Measurements from ENCODE around the gene NAB2. TPM values are rescaled to one million over a fixed set of nuclear protein-coding genes. Genes with fewer than 3 reads are reported as not detected.
A peak's percentile ranks its signal among the peaks of the same experiment; 100 is the strongest.
"Not testable (repeated sequence)": the region's sequence is repeated elsewhere in the genome, so short reads cannot be mapped to it uniquely, and the experiment has no call there.

Gene NAB2
- polyA plus RNA-seq, 4 donors = 11.4 to 23.1 (median 18.1) TPM

DNA sequence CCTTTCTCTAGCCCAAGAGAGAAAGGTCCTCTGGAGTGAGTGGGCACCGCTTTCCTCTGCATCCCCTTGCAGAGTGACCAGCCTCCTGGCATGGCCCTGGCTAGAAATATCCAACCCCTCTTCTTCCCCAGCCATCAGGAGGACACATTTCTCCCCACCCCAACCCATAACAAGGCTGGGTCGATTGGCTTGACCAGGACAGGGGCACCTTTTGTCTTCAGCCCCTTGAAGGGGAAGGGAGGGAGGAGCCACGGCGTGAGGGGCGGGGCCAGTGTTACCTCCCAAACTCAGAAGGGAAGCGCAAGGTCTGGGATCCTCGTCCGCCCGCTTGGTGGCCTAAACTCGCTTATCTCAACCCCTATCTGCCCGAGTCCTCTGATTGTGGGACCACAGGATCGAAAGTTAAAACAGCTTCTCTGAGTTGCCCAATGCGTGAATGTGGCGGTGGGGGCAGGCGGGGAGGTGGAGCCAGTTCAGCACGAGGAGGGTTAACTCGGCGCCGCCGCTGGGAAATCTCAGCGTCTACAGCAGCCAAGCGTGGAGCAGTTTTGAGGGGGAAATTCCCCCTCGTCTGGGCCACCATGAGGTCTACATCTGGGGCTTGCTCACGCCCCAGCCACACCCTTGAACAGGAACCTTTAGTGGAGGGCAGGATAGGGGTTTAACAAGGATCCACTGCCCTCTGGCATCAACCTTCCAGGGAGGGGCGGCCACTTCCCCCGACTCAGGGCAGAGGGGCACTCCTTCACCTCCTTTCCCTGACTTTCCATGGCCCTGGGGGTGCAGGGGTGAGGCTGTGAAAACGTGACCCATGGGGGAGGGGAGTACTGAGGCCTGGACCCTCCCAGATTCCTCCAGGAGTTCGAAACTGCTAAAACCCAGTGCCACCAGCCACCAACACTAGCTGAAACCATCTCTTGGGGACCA, 21.5 kb downstream of the NAB2 start:
- 3 to 4% (median 3%) methylated on average over 28 of the region's 28 CpGs for WGBS, 3 donors
- FAIRE-seq (no peak), DNase-seq (peak; percentile 50 to 75)
- Histone ChIP-seq H3K27ac (ENCODE audit: low read depth in 1 of 3, low read length in 2 of 3) (peak overlapping the region; percentile 89 to 99 (median 93)), H3K4me3 (ENCODE audit: low read depth in 1 of 3, low read length in 3 of 3) (peak overlapping the region; percentile 64 to 82 (median 77)), H3K9me3 (ENCODE audit: control insufficient read depth in 2 of 2, insufficient read depth in 1 of 2, low read depth in 1 of 2, low read length in 1 of 2) (no peaks in the 10 kb centered on the region), H3K36me3 (ENCODE audit: control insufficient read depth in 3 of 3, insufficient read depth in 2 of 3, low read depth in 1 of 3, low read length in 3 of 3) (peaks cover 5 to 29% (median 7%) of the 10 kb centered on the region in 3 donors), H3K27me3 (ENCODE audit: control insufficient read depth in 3 of 3, insufficient read depth in 3 of 3, low read length in 3 of 3) (no peaks in the 10 kb centered on the region), H3K4me1 (ENCODE audit: control insufficient read depth in 3 of 3, insufficient read depth in 2 of 3, low read depth in 1 of 3, low read length in 2 of 3) (peaks cover 0 to 30% (median 4%) of the 10 kb centered on the region in 3 donors)

DNA sequence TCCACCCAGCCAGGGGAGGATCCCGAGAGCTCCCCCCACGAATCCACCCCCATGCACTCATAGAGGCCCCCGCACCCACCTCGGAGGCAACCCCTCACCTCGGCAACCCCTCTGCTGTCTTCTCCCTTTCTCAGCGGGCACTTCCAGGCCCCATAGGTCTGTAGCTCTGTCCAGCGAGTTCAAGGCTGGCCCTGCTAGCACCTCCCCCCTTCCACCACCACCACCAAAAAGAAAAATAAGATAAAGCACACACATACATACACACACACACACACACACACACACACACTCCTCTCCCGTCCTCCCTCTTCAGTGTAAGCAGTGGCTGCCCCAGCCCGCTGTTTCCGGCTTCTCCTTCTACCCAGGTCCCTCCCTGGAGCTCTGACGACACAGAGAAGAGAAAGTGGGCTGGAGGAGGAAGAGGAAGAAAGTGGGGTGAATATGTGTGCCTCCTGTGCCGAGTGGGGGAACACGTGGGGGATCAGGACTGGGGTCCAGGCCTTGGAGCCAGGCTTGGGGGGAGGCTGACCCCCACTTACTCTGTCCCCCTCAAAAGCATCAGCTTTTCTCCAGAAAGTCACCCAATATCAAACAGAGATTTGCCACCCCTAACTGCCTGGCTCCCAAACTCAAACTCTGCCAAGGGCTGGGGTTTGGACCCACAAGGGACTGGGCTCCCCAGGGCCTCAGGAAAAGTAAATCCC, 22.3 kb downstream of the NAB2 start, which contains the start of gene STAT6:
Gene STAT6, minus strand, starts transcription at position 332 of the 704 bp plus-strand sequence. CDS start 3,084 bp downstream, outside the sequence.
- Histone ChIP-seq H3K27ac (ENCODE audit: low read depth in 1 of 3, low read length in 2 of 3) (peak within 1 kb of the TSS; percentile 89 to 99 (median 93)), H3K4me3 (ENCODE audit: low read depth in 1 of 3, low read length in 3 of 3) (peak within 1 kb of the TSS; percentile 64 to 82 (median 77)), H3K4me1 (ENCODE audit: control insufficient read depth in 3 of 3, insufficient read depth in 2 of 3, low read depth in 1 of 3, low read length in 2 of 3) (peaks cover 0 to 30% (median 4%) of the 10 kb centered on the region in 3 donors), H3K27me3 (ENCODE audit: control insufficient read depth in 3 of 3, insufficient read depth in 3 of 3, low read length in 3 of 3) (no peaks in the 10 kb centered on the region), H3K9me3 (ENCODE audit: control insufficient read depth in 2 of 2, insufficient read depth in 1 of 2, low read depth in 1 of 2, low read length in 1 of 2) (no peaks in the 10 kb centered on the region), H3K36me3 (ENCODE audit: control insufficient read depth in 3 of 3, insufficient read depth in 2 of 3, low read depth in 1 of 3, low read length in 3 of 3) (peaks cover 0 to 21% (median under 1%) of the 10 kb centered on the region in 3 donors)
- 0 to 3% (median 2%) methylated on average over 11 to 13 of the region's 13 CpGs for WGBS, 3 donors
- peak; percentile 94 to 95 for DNase-seq
- FAIRE-seq = no peak

DNA sequence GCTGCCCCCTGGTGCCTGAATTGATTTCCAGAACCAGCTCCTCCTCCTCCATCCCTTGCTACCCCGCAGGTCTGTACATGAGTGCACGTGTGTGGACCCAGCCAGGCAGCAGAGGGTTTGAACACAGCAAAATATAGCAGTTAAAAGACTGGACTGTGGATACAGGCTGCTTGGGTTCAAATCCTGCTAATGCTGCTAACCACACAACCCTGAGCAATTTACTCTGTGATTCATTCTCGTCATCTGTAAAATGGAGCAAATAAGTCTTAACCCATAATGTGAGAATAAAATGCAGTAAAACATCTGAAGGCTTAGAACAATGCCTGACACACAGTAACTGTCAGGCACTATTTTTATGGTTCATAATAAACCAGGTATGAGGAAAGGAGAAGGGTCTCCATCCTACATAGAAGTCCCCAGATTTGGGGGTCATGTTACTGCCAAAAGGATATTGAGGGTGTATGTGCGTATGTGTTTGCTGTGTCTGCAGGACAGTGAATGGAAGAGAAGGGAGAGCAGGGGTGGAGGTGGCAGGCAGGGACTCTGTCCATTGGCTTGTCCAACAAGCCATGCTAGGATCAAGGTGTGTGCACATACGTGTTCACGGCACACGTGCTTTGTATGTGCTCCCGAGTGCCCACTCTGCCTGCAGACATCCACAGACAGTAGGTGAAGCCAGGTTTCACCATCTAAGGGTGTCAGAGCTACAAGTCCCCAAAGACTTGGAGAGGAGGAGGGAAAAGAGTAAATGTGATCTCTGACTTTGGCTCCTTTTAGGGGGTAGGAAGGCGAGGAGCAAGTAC, 23.8 kb downstream of the NAB2 start:
- Histone ChIP-seq H3K27me3 (ENCODE audit: control insufficient read depth in 3 of 3, insufficient read depth in 3 of 3, low read length in 3 of 3) (no peaks in the 10 kb centered on the region), H3K9me3 (ENCODE audit: control insufficient read depth in 2 of 2, insufficient read depth in 1 of 2, low read depth in 1 of 2, low read length in 1 of 2) (no peaks in the 10 kb centered on the region), H3K36me3 (ENCODE audit: control insufficient read depth in 3 of 3, insufficient read depth in 2 of 3, low read depth in 1 of 3, low read length in 3 of 3) (peaks cover 0 to 8% (median 0%) of the 10 kb centered on the region in 3 donors), H3K4me3 (ENCODE audit: low read depth in 1 of 3, low read length in 3 of 3) (peak overlapping the region in 1 of 3 donors; percentile 64), H3K4me1 (ENCODE audit: control insufficient read depth in 3 of 3, insufficient read depth in 2 of 3, low read depth in 1 of 3, low read length in 2 of 3) (peaks cover 0 to 28% (median 4%) of the 10 kb centered on the region in 3 donors), H3K27ac (ENCODE audit: low read depth in 1 of 3, low read length in 2 of 3) (peak overlapping the region; percentile 89 to 99 (median 93))
- no peak for FAIRE-seq
- 64 to 66% (median 66%) methylated on average over 9 of the region's 9 CpGs for WGBS, 3 donors
- no peak for DNase-seq

DNA sequence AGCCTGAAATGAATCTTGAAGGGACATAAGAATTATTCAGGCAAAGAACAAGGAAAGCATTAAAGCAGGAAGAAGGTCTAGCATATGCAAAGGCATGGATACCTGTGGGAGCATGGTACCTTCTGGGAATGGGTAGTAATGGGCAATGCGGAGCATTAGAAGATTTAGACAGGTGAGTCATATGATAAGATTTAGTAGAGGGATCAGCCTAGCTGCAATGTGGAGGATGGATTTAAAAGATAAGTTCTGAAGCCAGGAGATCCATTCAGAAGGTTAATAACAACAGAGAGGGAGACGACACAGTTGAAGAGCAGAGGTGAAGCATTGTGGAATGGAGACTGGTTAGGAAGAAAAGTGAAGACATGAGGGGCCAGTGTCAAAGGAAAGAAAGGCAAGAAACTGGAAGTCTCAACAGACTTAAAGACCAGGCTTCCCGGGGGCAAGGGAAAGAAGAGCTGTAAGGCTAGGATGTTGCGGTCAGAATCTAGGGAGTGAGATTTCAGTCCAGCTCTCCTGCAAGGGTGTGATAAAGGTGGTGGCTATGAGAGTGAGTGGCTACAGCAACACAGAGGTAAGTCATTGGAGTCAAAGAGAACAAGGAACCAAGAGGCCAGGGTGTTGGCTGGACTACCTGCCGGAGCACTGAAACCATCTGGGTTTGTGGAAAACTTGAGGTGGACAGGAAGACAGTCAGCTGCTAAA, 27.8 kb downstream of the NAB2 start:
- H3K4me3 ChIP-seq (ENCODE audit: low read depth in 1 of 3, low read length in 3 of 3) = no peak overlapping the region
- peaks cover 0 to 9% (median 0%) of the 10 kb centered on the region in 3 donors for H3K4me1 ChIP-seq (ENCODE audit: control insufficient read depth in 3 of 3, insufficient read depth in 2 of 3, low read depth in 1 of 3, low read length in 2 of 3)
- no peaks in the 10 kb centered on the region for H3K9me3 ChIP-seq (ENCODE audit: control insufficient read depth in 2 of 2, insufficient read depth in 1 of 2, low read depth in 1 of 2, low read length in 1 of 2)
- no peaks in the 10 kb centered on the region for H3K36me3 ChIP-seq (ENCODE audit: control insufficient read depth in 3 of 3, insufficient read depth in 2 of 3, low read depth in 1 of 3, low read length in 3 of 3)
- FAIRE-seq = no peak
- H3K27ac ChIP-seq (ENCODE audit: low read depth in 1 of 3, low read length in 2 of 3) = no peak overlapping the region
- no peak for DNase-seq
- 79 to 91% (median 82%) methylated on average over 5 of the region's 5 CpGs for WGBS, 3 donors
- H3K27me3 ChIP-seq (ENCODE audit: control insufficient read depth in 3 of 3, insufficient read depth in 3 of 3, low read length in 3 of 3) = no peaks in the 10 kb centered on the region

DNA sequence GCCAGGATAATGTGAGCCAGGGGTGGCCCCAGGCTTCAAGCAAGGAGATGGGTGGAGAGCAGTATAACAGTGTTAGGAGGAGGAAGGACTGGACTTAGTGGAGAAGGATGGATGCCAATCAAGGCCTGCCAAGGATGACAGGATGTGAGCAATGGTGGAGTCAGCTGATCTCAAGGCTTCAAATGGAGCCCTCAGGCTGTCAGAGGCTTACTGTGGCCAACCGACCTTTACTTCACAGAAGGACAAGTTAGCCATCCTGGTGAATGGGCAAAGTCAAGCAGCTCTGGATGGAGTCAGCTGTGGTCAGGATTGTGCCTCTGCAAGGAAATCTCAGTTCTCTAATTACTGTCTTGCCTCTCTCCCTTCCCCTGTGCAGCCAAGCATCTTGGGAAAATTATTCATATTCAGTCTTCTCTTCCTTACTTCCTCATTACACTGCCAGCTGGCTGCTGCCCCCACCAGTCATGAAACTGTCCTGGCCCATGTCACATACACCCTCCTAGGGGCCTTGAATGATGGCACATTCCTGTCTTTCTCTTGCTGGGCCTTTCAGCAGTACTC, 29.9 kb downstream of the NAB2 start:
- Histone ChIP-seq H3K36me3 (ENCODE audit: control insufficient read depth in 3 of 3, insufficient read depth in 2 of 3, low read depth in 1 of 3, low read length in 3 of 3) (no peaks in the 10 kb centered on the region), H3K4me3 (ENCODE audit: low read depth in 1 of 3, low read length in 3 of 3) (no peak overlapping the region), H3K9me3 (ENCODE audit: control insufficient read depth in 2 of 2, insufficient read depth in 1 of 2, low read depth in 1 of 2, low read length in 1 of 2) (no peaks in the 10 kb centered on the region), H3K4me1 (ENCODE audit: control insufficient read depth in 3 of 3, insufficient read depth in 2 of 3, low read depth in 1 of 3, low read length in 2 of 3) (no peaks in the 10 kb centered on the region), H3K27me3 (ENCODE audit: control insufficient read depth in 3 of 3, insufficient read depth in 3 of 3, low read length in 3 of 3) (no peaks in the 10 kb centered on the region), H3K27ac (ENCODE audit: low read depth in 1 of 3, low read length in 2 of 3) (peak overlapping the region in 1 of 3 donors; percentile 21)
- DNase-seq = no peak
- FAIRE-seq = no peak
- WGBS, 3 donors = 67 to 100% (median 67%) methylated on average over 1 of the region's 1 CpG

DNA sequence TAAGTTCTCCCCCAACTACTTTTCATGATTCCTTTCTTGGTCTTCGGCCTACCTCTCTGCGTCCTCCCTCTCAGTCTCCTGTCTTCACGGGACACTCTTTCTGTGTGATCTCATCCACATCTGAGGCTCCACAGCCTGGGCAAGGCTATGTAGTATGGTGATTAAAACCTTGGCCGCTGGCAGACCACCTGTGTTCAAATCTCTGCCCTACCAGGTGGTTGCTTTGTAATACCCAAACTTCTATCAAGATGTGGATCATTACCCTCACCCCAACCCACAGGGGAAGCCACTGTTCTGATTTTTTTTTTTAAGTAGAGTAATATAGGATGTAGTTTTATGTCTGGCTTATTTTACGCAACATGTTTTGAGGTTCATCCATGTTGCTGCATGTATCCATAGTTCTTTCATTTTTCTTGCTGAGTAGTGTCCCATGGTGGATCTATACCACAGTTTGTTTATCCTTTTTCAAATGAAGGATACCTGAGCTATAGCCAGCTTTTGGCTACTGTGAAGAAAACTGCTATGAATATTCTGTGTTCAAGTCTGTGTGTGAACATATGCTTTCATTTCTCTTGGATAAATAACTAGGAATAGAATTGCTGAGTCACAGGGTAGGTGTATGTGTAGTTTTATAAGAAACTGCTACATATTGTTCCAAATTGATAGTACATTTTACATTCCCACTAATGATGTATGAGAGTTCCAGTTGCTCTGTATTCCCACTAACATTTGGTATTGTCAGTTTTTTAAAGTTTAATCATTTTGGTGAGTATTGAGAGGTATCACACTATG, 30.6 kb downstream of the NAB2 start:
- Histone ChIP-seq H3K27me3 (ENCODE audit: control insufficient read depth in 3 of 3, insufficient read depth in 3 of 3, low read length in 3 of 3) (no peaks in the 10 kb centered on the region), H3K36me3 (ENCODE audit: control insufficient read depth in 3 of 3, insufficient read depth in 2 of 3, low read depth in 1 of 3, low read length in 3 of 3) (no peaks in the 10 kb centered on the region), H3K9me3 (ENCODE audit: control insufficient read depth in 2 of 2, insufficient read depth in 1 of 2, low read depth in 1 of 2, low read length in 1 of 2) (no peaks in the 10 kb centered on the region), H3K27ac (ENCODE audit: low read depth in 1 of 3, low read length in 2 of 3) (peak overlapping the region in 1 of 3 donors; percentile 21), H3K4me1 (ENCODE audit: control insufficient read depth in 3 of 3, insufficient read depth in 2 of 3, low read depth in 1 of 3, low read length in 2 of 3) (no peaks in the 10 kb centered on the region), H3K4me3 (ENCODE audit: low read depth in 1 of 3, low read length in 3 of 3) (no peak overlapping the region)
- no peak for FAIRE-seq
- 84 to 93% (median 88%) methylated on average over 5 of the region's 5 CpGs for WGBS, 3 donors
- no peak for DNase-seq

DNA sequence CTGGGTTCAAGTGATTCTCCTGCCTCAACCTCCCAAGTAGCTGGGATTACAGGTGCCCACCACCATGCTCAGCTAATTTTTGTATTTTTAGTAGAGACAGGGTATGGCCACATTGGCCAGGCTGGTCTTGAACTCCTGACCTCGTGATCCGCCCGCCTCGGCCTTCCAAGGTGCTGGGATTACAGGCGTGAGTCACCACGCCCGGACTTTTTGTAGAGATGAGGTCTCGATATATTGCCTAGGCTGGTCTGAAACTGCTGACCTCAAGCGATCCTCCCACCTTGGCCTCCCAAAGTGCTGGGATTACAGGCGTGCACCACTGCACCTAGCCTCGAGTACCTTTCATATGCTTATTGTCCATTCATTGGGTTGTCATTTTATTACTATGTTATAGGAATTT, 31.8 kb downstream of the NAB2 start:
- not testable (repeated sequence) for DNase-seq; H3K4me1 ChIP-seq (ENCODE audit: control insufficient read depth in 3 of 3, insufficient read depth in 2 of 3, low read depth in 1 of 3, low read length in 2 of 3); FAIRE-seq; H3K27me3 ChIP-seq (ENCODE audit: control insufficient read depth in 3 of 3, insufficient read depth in 3 of 3, low read length in 3 of 3); H3K27ac ChIP-seq (ENCODE audit: low read depth in 1 of 3, low read length in 2 of 3); H3K4me3 ChIP-seq (ENCODE audit: low read depth in 1 of 3, low read length in 3 of 3); H3K36me3 ChIP-seq (ENCODE audit: control insufficient read depth in 3 of 3, insufficient read depth in 2 of 3, low read depth in 1 of 3, low read length in 3 of 3); H3K9me3 ChIP-seq (ENCODE audit: control insufficient read depth in 2 of 2, insufficient read depth in 1 of 2, low read depth in 1 of 2, low read length in 1 of 2)
- 70 to 86% (median 81%) methylated on average over 11 of the region's 11 CpGs for WGBS, 3 donors
